ENCODE measurements around the gene IBTK. TPM values are rescaled to one million over a fixed set of nuclear protein-coding genes. Genes with fewer than 3 reads are reported as not detected.

The IBTK gene
- total RNA-seq, 4 donors from 2014 or later: 13.6 to 27.6 (median 18.1) TPM

DNA sequence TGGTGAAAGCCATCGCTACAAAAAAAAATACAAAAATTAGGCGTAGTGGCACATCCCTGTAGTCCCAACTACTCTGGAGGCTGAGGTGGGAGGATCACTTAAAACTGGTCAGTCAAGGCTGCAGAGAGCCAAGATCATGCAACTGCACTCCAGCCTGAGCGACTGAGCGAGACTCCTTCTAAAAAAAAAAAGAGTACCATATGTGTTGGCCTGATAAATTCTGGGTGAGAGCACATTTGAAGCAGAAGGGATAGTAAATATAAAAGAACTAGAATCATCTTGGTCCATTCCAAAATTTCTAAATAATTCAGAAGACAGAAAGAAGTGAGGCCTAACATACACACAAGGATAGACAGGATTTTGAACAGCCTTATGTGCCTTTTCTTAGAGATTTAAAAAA is 2.2 kb downstream of the IBTK start:
- H3K27me3 ChIP-seq: no peaks in the 10 kb centered on the region
- TF ChIP-seq EP300 (IDR thresholded peaks at IDR 0.05) (no peak), POLR2A (IDR thresholded peaks at IDR 0.05) (no peak), POLR2AphosphoS5 (IDR thresholded peaks at IDR 0.05) (no peak)
- TF ChIP-seq, protein P1, sequence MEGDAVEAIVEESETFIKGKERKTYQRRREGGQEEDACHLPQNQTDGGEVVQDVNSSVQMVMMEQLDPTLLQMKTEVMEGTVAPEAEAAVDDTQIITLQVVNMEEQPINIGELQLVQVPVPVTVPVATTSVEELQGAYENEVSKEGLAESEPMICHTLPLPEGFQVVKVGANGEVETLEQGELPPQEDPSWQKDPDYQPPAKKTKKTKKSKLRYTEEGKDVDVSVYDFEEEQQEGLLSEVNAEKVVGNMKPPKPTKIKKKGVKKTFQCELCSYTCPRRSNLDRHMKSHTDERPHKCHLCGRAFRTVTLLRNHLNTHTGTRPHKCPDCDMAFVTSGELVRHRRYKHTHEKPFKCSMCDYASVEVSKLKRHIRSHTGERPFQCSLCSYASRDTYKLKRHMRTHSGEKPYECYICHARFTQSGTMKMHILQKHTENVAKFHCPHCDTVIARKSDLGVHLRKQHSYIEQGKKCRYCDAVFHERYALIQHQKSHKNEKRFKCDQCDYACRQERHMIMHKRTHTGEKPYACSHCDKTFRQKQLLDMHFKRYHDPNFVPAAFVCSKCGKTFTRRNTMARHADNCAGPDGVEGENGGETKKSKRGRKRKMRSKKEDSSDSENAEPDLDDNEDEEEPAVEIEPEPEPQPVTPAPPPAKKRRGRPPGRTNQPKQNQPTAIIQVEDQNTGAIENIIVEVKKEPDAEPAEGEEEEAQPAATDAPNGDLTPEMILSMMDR (IDR thresholded peaks at IDR 0.05): no peak
- H3K4me3 ChIP-seq: no peak overlapping the region
- 88% methylated on average over 4 of the region's 4 CpGs for WGBS
- H3K4me1 ChIP-seq: peaks cover 30% of the 10 kb centered on the region
- no peaks in the 10 kb centered on the region for H3K9me3 ChIP-seq
- H3K27ac ChIP-seq: no peak overlapping the region
- no peak for DNase-seq (ENCODE audit: low spot score in 2 of 2)
- no peaks in the 10 kb centered on the region for H3K36me3 ChIP-seq

DNA sequence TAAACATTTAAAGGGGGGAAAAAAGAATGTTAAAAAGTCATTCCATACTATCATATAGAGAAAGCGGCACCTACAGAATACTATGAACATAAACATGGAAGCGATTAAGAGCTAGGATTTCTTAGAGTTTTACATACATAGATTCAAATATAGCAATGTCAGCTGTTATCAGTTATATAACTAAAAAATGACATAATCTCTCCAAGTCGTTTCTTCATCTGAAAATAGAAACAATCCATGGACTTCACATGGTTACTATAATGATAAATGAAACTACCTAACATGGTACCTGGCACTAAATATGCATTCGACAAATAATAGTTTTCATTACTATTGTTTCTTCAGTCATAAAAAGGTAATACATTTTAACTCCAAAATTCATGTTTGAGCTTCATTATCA is 3.7 kb downstream of the IBTK start:
- H3K4me1 ChIP-seq: peaks cover 30% of the 10 kb centered on the region
- no peak overlapping the region for H3K4me3 ChIP-seq
- no peak overlapping the region for H3K27ac ChIP-seq
- WGBS: 71% methylated on average over 4 of the region's 4 CpGs
- H3K36me3 ChIP-seq: peaks cover 3% of the 10 kb centered on the region
- TF ChIP-seq, protein P1 (IDR thresholded peaks at IDR 0.05): no peak
- TF ChIP-seq POLR2A (IDR thresholded peaks at IDR 0.05) (no peak), POLR2AphosphoS5 (IDR thresholded peaks at IDR 0.05) (no peak), EP300 (IDR thresholded peaks at IDR 0.05) (no peak)
- no peak for DNase-seq (ENCODE audit: low spot score in 2 of 2)
- H3K9me3 ChIP-seq: no peaks in the 10 kb centered on the region
- H3K27me3 ChIP-seq: no peaks in the 10 kb centered on the region

DNA sequence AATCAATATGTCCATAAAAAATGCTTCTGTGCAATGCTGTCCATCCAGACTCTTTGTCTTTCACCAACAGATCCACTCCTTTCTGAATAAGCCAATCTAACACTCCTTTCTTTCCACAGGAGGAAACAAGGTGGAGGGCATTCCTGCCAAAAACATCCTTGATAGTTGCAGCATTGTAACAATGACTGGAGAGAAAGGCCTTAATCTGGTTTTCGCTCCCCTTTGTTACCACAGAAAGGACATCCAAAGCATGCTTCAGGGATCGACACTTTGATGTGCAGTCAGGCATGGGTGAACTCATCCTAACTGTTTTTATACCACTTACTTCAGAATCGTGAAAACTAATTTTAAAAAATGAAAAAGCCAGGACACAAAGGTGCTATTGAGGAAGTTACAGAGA is 7.4 kb downstream of the IBTK start:
- no peak for DNase-seq (ENCODE audit: low spot score in 2 of 2)
- Histone ChIP-seq H3K36me3 (peaks cover 5% of the 10 kb centered on the region), H3K27me3 (no peaks in the 10 kb centered on the region), H3K4me1 (peaks cover 9% of the 10 kb centered on the region), H3K4me3 (no peak overlapping the region), H3K27ac (no peak overlapping the region), H3K9me3 (no peaks in the 10 kb centered on the region)
- TF ChIP-seq POLR2A (IDR thresholded peaks at IDR 0.05): no peak
- TF ChIP-seq POLR2AphosphoS5 (IDR thresholded peaks at IDR 0.05): no peak
- no peak for TF ChIP-seq EP300 (IDR thresholded peaks at IDR 0.05)
- TF ChIP-seq, protein P1 (IDR thresholded peaks at IDR 0.05): no peak
- WGBS: 81% methylated on average over 3 of the region's 3 CpGs

DNA sequence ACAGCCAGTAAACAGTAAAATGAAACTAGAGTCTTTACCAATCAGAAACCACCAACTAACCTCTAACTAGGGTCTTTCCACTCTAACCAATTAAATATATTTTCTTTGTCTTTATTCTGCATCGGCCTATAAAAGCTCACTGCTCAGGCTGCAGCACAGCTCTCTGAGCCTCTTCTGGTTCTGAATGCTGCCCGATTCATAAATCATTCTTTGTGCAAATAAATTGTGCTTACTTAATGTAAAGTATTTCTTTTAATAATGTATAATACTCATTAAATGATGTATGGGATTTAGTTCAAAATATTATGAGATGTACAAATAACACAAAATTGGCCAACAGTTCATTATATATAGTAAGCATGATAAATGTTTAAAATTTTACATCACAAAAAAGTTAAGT is 7.9 kb downstream of the IBTK start:
- TF ChIP-seq POLR2AphosphoS5 (IDR thresholded peaks at IDR 0.05): no peak
- Histone ChIP-seq H3K27me3 (no peaks in the 10 kb centered on the region), H3K9me3 (no peaks in the 10 kb centered on the region), H3K27ac (no peak overlapping the region), H3K4me3 (no peak overlapping the region), H3K36me3 (peaks cover 8% of the 10 kb centered on the region), H3K4me1 (peaks cover 4% of the 10 kb centered on the region)
- no peak for DNase-seq (ENCODE audit: low spot score in 2 of 2)
- WGBS: 96% methylated on average over 2 of the region's 2 CpGs

DNA sequence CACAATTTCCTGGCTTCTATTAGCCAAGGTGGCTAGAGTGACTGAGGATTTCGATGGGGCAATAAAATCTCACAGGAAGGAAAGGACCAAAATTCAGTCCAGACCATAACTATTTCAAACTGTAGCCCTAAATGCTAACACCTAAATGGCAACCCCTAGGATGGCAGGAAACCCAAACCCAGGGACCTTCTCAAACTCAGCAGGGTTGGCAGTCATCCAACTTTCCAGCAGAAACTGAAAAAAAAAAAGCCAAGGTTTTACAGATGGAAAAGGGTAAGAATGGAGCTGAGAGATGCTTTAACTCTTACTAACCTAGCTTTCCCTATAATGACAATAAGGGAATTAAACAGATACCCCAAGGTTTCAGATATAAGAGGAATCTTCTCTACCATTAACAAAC is 10.5 kb downstream of the IBTK start:
- Histone ChIP-seq H3K4me3 (no peak overlapping the region), H3K27me3 (no peaks in the 10 kb centered on the region), H3K9me3 (no peaks in the 10 kb centered on the region), H3K36me3 (peaks cover 23% of the 10 kb centered on the region), H3K4me1 (no peaks in the 10 kb centered on the region), H3K27ac (no peak overlapping the region)
- WGBS: 65% methylated on average over 1 of the region's 1 CpG
- TF ChIP-seq EP300 (IDR thresholded peaks at IDR 0.05): no peak
- TF ChIP-seq, protein P1 (IDR thresholded peaks at IDR 0.05): no peak
- no peak for TF ChIP-seq POLR2A (IDR thresholded peaks at IDR 0.05)
- TF ChIP-seq POLR2AphosphoS5 (IDR thresholded peaks at IDR 0.05): no peak
- DNase-seq (ENCODE audit: low spot score in 2 of 2): no peak

DNA sequence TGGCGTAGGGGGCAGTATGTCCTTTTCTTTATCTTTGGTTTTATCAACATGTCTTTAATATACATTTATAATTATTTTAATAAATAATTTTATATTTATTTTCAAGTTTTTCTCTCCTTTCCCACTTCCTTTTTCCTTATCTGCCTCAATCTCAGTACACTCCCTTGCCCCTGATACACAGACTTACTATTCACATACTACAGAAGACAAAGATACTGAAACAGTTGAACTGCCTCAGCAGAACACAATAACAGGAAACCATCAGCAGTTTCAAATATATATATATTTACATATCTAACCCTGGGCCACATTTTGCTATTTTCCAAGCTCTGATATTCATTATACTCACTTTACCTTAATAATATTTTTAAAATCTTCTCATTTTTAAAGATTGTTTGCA is 19.8 kb downstream of the IBTK start:
- 86% methylated on average over 1 of the region's 1 CpG for WGBS
- Histone ChIP-seq H3K4me3 (no peak overlapping the region), H3K36me3 (peaks cover 37% of the 10 kb centered on the region), H3K9me3 (no peaks in the 10 kb centered on the region), H3K4me1 (no peaks in the 10 kb centered on the region), H3K27ac (no peak overlapping the region), H3K27me3 (no peaks in the 10 kb centered on the region)
- no peak for TF ChIP-seq POLR2AphosphoS5 (IDR thresholded peaks at IDR 0.05)
- TF ChIP-seq EP300 (IDR thresholded peaks at IDR 0.05): no peak
- TF ChIP-seq, protein P1 (IDR thresholded peaks at IDR 0.05): no peak
- no peak for TF ChIP-seq POLR2A (IDR thresholded peaks at IDR 0.05)
- no peak for DNase-seq (ENCODE audit: low spot score in 2 of 2)
